ENCODE data around the gene TPK1.

The TPK1 gene

DNA sequence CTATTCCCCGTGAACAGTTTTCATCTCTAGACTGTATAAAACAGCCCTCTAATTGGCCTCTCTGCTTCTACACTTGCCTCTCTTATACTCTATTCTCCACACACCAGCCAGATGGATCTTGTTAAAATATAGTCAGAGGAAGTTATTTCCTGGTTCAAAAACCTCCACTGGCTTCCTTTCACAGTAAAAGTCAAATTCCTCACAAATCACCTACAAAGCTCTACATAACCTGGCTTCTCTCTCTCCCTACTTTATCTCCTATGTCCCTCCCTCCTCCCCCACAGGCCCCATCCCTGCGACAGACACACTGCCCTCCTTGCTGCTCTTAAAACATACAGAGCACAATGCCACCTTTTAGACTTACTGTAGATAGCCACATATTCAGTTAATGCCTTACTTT lies 60.1 kb downstream of the TPK1 start:
- H3K9me3 ChIP-seq (replicated peaks; ENCODE audit: low read length), result no peaks in the 10 kb centered on the region

DNA sequence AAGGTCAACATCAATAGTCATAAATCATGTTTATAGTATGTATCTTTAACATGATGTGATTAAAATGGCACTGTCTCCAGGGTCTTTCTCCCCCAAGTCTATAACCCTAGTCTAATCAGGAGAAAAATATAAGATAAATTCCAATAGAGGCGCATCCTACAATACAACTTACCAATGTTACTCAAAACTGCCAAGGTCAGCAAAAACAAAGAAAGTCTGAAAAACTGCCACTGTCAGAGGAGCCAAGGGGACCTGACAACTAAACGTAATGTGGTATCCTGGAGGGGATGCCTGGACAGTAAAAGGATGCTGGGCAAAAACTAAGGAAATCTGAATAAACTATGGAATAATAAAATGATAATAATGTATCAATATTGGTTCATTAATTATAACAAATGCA lies 63.9 kb downstream of the TPK1 start:
- Histone ChIP-seq H3K36me3 (ENCODE audit: insufficient read depth, low read length) (no peaks in the 10 kb centered on the region), H3K27me3 (ENCODE audit: control insufficient read depth, insufficient read depth, low read length) (no peaks in the 10 kb centered on the region), H3K9ac (ENCODE audit: low read depth, low read length) (no peak overlapping the region), H3K4me2 (ENCODE audit: low read length) (no peak overlapping the region), H3K4me3 (ENCODE audit: low read length) (no peak overlapping the region), H3K4me1 (ENCODE audit: control insufficient read depth, insufficient read depth, low read length) (no peaks in the 10 kb centered on the region), H3K9me3 (replicated peaks; ENCODE audit: low read length) (no peaks in the 10 kb centered on the region)

More for the DNA sequence above, 60.1 kb downstream of the TPK1 start:
- Histone ChIP-seq H3K4me3 (ENCODE audit: low read length) (no peak overlapping the region), H3K4me2 (ENCODE audit: low read length) (no peak overlapping the region), H3K4me1 (ENCODE audit: control insufficient read depth, insufficient read depth, low read length) (no peaks in the 10 kb centered on the region), H3K9ac (ENCODE audit: low read depth, low read length) (no peak overlapping the region), H3K27me3 (ENCODE audit: control insufficient read depth, insufficient read depth, low read length) (no peaks in the 10 kb centered on the region), H3K36me3 (ENCODE audit: insufficient read depth, low read length) (no peaks in the 10 kb centered on the region)

DNA sequence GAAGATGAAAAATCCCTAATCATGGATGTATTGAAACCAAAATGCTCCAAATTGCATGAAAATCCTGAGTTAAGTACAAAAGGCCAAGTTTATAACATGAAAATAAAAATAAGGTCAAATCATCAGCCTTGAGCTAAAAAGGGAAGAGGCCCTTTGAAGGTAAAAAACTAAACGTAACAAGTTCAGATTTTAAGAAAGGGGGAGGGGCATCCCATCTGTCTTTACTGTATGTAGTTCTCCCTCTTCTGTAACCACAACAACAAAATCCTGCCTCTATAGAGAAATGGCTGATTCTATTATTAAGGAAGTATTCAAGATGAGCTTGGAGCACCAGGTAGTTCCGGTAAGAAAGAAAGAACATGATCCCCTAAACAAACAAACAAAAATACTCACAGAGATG lies 64.7 kb downstream of the TPK1 start:
- Histone ChIP-seq H3K27me3 (ENCODE audit: control insufficient read depth, insufficient read depth, low read length) (no peaks in the 10 kb centered on the region), H3K9ac (ENCODE audit: low read depth, low read length) (no peak overlapping the region), H3K4me1 (ENCODE audit: control insufficient read depth, insufficient read depth, low read length) (no peaks in the 10 kb centered on the region), H3K4me2 (ENCODE audit: low read length) (no peak overlapping the region), H3K36me3 (ENCODE audit: insufficient read depth, low read length) (no peaks in the 10 kb centered on the region), H3K9me3 (replicated peaks; ENCODE audit: low read length) (no peaks in the 10 kb centered on the region), H3K4me3 (ENCODE audit: low read length) (no peak overlapping the region)

DNA sequence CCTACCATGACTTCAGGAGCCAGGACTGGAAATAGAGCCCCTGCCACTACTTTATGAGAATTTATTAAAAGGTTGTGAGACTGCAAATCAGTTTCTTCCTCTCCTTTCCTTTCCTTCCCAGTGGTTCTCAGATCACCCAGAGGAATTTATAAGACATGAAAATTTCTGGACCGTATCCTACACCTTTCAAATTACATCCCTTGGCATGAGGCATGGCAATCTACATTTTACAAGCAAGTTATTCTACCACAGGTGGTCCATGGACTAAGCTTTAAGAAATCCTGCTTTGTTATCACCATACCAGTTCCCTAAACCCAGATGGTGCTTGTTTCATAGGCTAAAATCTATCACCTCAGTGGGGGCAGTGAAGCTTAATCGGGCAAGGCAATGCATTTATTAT lies 66.5 kb downstream of the TPK1 start:
- H3K4me1 ChIP-seq (ENCODE audit: control insufficient read depth, insufficient read depth, low read length), result no peaks in the 10 kb centered on the region
- no peaks in the 10 kb centered on the region for H3K9me3 ChIP-seq (replicated peaks; ENCODE audit: low read length)
- no peaks in the 10 kb centered on the region for H3K36me3 ChIP-seq (ENCODE audit: insufficient read depth, low read length)
- H3K4me3 ChIP-seq (ENCODE audit: low read length), result no peak overlapping the region
- H3K27me3 ChIP-seq (ENCODE audit: control insufficient read depth, insufficient read depth, low read length), result no peaks in the 10 kb centered on the region
- no peak overlapping the region for H3K9ac ChIP-seq (ENCODE audit: low read depth, low read length)
- H3K4me2 ChIP-seq (ENCODE audit: low read length), result no peak overlapping the region

DNA sequence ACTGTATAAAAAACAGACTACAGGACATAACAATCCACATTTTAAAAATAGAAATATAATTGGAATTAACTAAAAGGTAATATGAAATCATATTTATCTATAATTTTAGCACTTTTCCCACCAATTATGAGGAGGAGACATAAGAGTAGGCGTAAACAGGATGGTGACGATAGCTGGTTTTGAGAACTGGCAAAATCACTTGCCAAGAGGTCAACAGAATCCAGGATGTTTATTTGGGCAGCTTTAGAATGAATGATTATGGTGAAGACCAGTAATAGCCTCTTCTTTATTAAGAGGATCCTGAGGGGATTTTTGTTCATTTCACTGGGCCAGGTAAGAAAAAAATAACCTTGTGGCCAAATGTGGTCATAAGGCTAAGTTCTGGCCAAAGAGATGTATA lies 67.2 kb downstream of the TPK1 start:
- Histone ChIP-seq H3K9me3 (replicated peaks; ENCODE audit: low read length) (no peaks in the 10 kb centered on the region), H3K4me1 (ENCODE audit: control insufficient read depth, insufficient read depth, low read length) (no peaks in the 10 kb centered on the region), H3K36me3 (ENCODE audit: insufficient read depth, low read length) (no peaks in the 10 kb centered on the region), H3K4me3 (ENCODE audit: low read length) (no peak overlapping the region), H3K9ac (ENCODE audit: low read depth, low read length) (no peak overlapping the region), H3K27me3 (ENCODE audit: control insufficient read depth, insufficient read depth, low read length) (no peaks in the 10 kb centered on the region), H3K4me2 (ENCODE audit: low read length) (no peak overlapping the region)

DNA sequence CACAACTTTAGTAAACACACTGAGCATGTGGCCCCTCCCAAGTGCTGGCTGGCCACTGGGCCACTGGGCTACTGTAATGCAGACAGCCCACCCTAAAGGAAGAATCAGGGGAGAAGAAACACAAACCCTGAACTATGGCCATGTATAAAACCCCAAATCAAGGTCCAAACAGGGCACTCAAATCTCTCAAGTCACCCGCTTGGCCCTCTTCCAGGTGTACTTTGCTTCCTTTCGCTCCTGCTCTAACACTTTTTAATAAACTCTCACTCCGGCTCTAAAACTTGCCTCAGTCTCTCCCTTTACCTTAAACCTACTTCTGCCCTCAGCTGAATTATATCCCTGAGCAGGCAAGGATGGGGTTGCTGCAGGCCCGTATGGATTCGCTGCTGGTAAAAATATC lies 72.6 kb downstream of the TPK1 start:
- H3K27me3 ChIP-seq (ENCODE audit: control insufficient read depth, insufficient read depth, low read length), result no peaks in the 10 kb centered on the region
- no peaks in the 10 kb centered on the region for H3K36me3 ChIP-seq (ENCODE audit: insufficient read depth, low read length)
- H3K4me1 ChIP-seq (ENCODE audit: control insufficient read depth, insufficient read depth, low read length), result no peaks in the 10 kb centered on the region
- no peaks in the 10 kb centered on the region for H3K9me3 ChIP-seq (replicated peaks; ENCODE audit: low read length)
- H3K4me2 ChIP-seq (ENCODE audit: low read length), result no peak overlapping the region
- H3K9ac ChIP-seq (ENCODE audit: low read depth, low read length), result no peak overlapping the region
- no peak overlapping the region for H3K4me3 ChIP-seq (ENCODE audit: low read length)

DNA sequence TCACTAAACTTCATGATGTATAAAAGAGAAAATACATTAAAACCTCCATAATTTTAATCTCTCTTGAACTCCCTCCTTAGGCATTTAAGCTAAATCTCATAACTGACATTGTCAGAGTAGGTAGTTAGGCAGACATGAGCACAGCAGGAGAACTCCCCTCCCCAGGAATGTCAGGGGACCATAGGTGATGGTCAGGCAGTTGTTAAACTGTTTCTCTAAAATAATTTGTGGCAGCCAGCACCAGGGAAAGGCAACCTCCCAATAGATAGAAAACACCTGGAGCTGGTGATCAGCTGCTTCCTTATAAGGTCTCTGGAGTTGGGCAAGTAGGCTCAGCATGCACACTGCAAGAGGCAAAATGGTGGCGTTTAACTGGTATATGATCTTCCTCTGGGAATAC lies 73.0 kb downstream of the TPK1 start:
- Histone ChIP-seq H3K9ac (ENCODE audit: low read depth, low read length) (no peak overlapping the region), H3K27me3 (ENCODE audit: control insufficient read depth, insufficient read depth, low read length) (no peaks in the 10 kb centered on the region), H3K36me3 (ENCODE audit: insufficient read depth, low read length) (no peaks in the 10 kb centered on the region)

DNA sequence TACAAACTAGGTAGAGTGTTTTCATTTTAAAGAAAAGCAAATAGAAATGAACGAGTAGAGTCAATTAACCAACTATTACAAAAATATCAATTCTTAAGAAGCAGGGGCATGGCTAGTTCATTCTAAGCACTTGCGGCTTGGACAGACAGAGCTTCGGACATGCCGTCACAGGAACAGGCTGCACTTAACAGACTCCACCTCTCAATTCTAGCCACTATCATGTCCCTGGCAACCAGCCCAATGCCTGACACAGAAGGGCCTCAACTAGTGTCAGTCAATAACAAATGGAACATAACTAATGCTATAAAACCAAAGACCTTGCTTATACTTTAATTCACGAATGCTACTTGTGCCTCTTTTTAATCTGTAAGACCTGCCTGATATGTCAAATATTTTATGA lies 74.4 kb downstream of the TPK1 start:
- no peak overlapping the region for H3K4me2 ChIP-seq (ENCODE audit: low read length)
- no peaks in the 10 kb centered on the region for H3K36me3 ChIP-seq (ENCODE audit: insufficient read depth, low read length)
- no peak overlapping the region for H3K9ac ChIP-seq (ENCODE audit: low read depth, low read length)
- no peaks in the 10 kb centered on the region for H3K27me3 ChIP-seq (ENCODE audit: control insufficient read depth, insufficient read depth, low read length)
- H3K4me3 ChIP-seq (ENCODE audit: low read length), result no peak overlapping the region
- no peaks in the 10 kb centered on the region for H3K9me3 ChIP-seq (replicated peaks; ENCODE audit: low read length)
- H3K4me1 ChIP-seq (ENCODE audit: control insufficient read depth, insufficient read depth, low read length), result no peaks in the 10 kb centered on the region

More for the DNA sequence above, 73.0 kb downstream of the TPK1 start:
- H3K4me3 ChIP-seq (ENCODE audit: low read length), result no peak overlapping the region
- H3K4me1 ChIP-seq (ENCODE audit: control insufficient read depth, insufficient read depth, low read length), result no peaks in the 10 kb centered on the region
- no peaks in the 10 kb centered on the region for H3K9me3 ChIP-seq (replicated peaks; ENCODE audit: low read length)
- no peak overlapping the region for H3K4me2 ChIP-seq (ENCODE audit: low read length)

DNA sequence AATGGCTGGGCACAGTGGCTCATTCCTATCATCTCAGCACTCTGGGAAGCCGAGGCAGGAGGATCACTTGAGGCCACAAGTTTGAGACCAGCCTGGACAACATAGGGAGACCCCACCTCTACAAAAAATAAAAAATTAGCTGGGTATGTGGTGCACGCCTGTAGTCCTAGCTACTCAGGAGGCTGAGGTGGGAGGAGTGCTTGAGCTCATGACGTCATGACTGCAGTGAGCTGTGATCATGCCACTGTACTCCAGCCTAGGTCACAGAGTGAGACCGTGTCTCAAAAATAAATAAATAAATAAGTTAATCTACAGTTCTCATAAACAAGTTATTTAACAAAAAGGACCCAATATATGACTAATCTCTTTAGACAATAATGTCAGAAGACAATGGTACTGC lies 76.2 kb downstream of the TPK1 start:
- Histone ChIP-seq H3K9ac (ENCODE audit: low read depth, low read length) (no peak overlapping the region), H3K4me1 (ENCODE audit: control insufficient read depth, insufficient read depth, low read length) (no peaks in the 10 kb centered on the region), H3K27me3 (ENCODE audit: control insufficient read depth, insufficient read depth, low read length) (no peaks in the 10 kb centered on the region), H3K36me3 (ENCODE audit: insufficient read depth, low read length) (no peaks in the 10 kb centered on the region), H3K4me2 (ENCODE audit: low read length) (no peak overlapping the region), H3K9me3 (replicated peaks; ENCODE audit: low read length) (no peaks in the 10 kb centered on the region), H3K4me3 (ENCODE audit: low read length) (no peak overlapping the region)

DNA sequence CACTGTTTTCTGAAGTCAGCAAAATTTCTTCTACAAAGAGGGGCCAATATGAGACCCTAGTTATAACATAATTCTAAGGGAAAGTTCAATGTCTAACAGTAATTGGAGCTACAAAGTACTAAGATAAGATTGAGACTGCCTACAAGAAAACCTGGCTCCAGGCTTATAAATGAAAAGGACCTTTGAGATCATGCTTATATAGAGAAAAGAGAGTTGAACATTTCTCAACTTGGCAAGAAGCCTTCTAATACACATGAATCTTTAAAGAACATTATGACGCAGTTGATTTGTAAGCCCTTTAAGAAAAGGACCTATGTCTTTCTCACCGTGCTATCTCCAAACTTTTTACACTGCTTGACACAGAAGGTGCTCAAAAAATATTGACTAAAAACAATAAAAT lies 87.9 kb downstream of the TPK1 start:
- Histone ChIP-seq H3K4me3 (ENCODE audit: low read length) (no peak overlapping the region), H3K27me3 (ENCODE audit: control insufficient read depth, insufficient read depth, low read length) (no peaks in the 10 kb centered on the region), H3K9ac (ENCODE audit: low read depth, low read length) (no peak overlapping the region), H3K4me1 (ENCODE audit: control insufficient read depth, insufficient read depth, low read length) (no peaks in the 10 kb centered on the region), H3K9me3 (replicated peaks; ENCODE audit: low read length) (no peaks in the 10 kb centered on the region), H3K36me3 (ENCODE audit: insufficient read depth, low read length) (no peaks in the 10 kb centered on the region), H3K4me2 (ENCODE audit: low read length) (no peak overlapping the region)

DNA sequence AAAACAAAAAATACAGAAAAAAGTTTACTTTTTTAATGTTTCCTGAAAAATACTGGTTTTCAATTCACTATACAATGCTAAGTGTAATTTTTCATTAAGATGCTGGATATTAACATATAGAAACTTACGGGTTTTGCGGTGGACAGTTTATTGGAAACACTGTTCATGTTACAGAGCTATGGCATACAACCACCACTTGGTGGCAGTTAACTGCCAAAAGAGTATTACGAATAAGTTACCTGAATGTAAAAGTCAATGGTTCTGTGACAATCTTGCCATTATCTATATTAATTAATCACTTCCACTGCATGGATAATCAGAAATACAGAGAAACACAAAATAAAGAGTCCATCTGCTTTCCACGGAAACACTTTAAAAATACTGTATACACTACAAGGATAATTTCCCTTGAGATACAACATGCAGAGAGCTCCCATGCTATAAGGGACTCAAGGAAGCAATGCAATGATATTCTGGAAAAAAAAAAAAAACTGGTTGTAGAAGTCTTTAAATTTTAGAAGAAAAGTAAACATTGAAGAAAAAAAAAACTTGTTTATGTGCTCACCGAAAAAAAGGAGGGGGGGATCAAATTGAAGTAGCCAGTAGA lies 97.0 kb downstream of the TPK1 start:
- Histone ChIP-seq H3K36me3 (ENCODE audit: insufficient read depth, low read length) (no peaks in the 10 kb centered on the region), H3K27me3 (ENCODE audit: control insufficient read depth, insufficient read depth, low read length) (no peaks in the 10 kb centered on the region), H3K9ac (ENCODE audit: low read depth, low read length) (no peak overlapping the region), H3K4me1 (ENCODE audit: control insufficient read depth, insufficient read depth, low read length) (no peaks in the 10 kb centered on the region), H3K4me2 (ENCODE audit: low read length) (no peak overlapping the region), H3K9me3 (replicated peaks; ENCODE audit: low read length) (no peaks in the 10 kb centered on the region), H3K4me3 (ENCODE audit: low read length) (no peak overlapping the region)

DNA sequence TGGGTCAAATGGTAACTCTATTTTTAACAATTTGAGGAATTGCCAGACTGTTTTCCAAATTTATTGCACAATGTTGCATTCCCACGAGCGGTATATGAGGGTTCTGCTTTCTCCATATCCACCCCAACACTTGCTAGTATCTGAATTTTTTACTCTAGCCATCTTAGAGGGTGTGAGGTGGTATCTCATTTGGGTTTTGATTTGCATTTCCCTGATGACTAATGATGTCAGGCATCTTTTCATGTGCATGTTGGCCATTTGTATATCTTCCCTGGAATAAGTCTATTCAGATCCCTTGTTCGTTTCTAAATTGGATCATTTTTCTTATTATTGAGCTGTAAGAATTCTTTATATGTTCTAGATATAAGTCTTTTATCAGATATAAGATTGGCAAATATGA lies 97.7 kb downstream of the TPK1 start:
- Histone ChIP-seq H3K9me3 (replicated peaks; ENCODE audit: low read length) (no peaks in the 10 kb centered on the region), H3K4me3 (ENCODE audit: low read length) (no peak overlapping the region), H3K36me3 (ENCODE audit: insufficient read depth, low read length) (no peaks in the 10 kb centered on the region), H3K4me1 (ENCODE audit: control insufficient read depth, insufficient read depth, low read length) (no peaks in the 10 kb centered on the region), H3K4me2 (ENCODE audit: low read length) (no peak overlapping the region), H3K9ac (ENCODE audit: low read depth, low read length) (no peak overlapping the region), H3K27me3 (ENCODE audit: control insufficient read depth, insufficient read depth, low read length) (no peaks in the 10 kb centered on the region)

Measured in skeletal muscle satellite cell (primary cell).